KMS-11 (cell line): ENCODE data around the gene LRRC37A3.
"Not testable (repeated sequence)": the region's sequence is repeated elsewhere in the genome, so short reads cannot be mapped to it uniquely, and the experiment has no call there.

Experiments used
- H2AFZ ChIP-seq: fragments of 200-600 bp; sonication (generic); 2 replicates; pipeline ENCODE4 v1.6.1; 2016; ENCODE audit warnings: antibody characterized with exemption, mixed run types, low read depth
- H3K27ac ChIP-seq: fragments of 200-600 bp; sonication (generic); 2 replicates; pipeline ENCODE4 v1.6.1; 2016; ENCODE audit warnings: mild to moderate bottlenecking, mixed run types
- H3K27me3 ChIP-seq: fragments of 200-600 bp; sonication (generic); 2 replicates; pipeline ENCODE4 v1.6.1; 2017; ENCODE audit warnings: mild to moderate bottlenecking, low read depth, mixed run types, moderate library complexity; ENCODE audit not compliant: insufficient read depth
- H3K36me3 ChIP-seq: fragments of 200-600 bp; sonication (generic); 2 replicates; pipeline ENCODE4 v1.6.1; 2017; ENCODE audit warnings: mild to moderate bottlenecking, mixed run types; ENCODE audit not compliant: insufficient read depth
- H3K4me1 ChIP-seq: fragments of 200-600 bp; sonication (generic); 2 replicates; pipeline ENCODE4 v1.6.1; 2016; ENCODE audit warnings: mild to moderate bottlenecking, low read depth, mixed run types; ENCODE audit not compliant: poor library complexity, severe bottlenecking
- H3K4me2 ChIP-seq: fragments of 200-600 bp; sonication (generic); 2 replicates; pipeline ENCODE4 v1.7.0; 2016; ENCODE audit warnings: mild to moderate bottlenecking, mixed run types
- H3K4me3 ChIP-seq: fragments of 200-600 bp; sonication (generic); IDR thresholded peaks from 2 replicates; pipeline ENCODE4 v1.6.1; 2017; ENCODE audit warnings: low read depth, low read length, mixed read lengths; ENCODE audit not compliant: insufficient read depth
- H3K79me2 ChIP-seq: fragments of 200-600 bp; sonication (generic); 2 replicates; pipeline ENCODE4 v1.6.1; 2016; ENCODE audit warnings: low read depth, mixed run types; ENCODE audit not compliant: insufficient read depth
- H3K9ac ChIP-seq: fragments of 200-600 bp; sonication (generic); 2 replicates; pipeline ENCODE4 v1.6.1; 2016; ENCODE audit warnings: mild to moderate bottlenecking, mixed run types
- H4K20me1 ChIP-seq: fragments of 200-600 bp; sonication (generic); 2 replicates; pipeline ENCODE4 v1.6.1; 2016; ENCODE audit warnings: mild to moderate bottlenecking, mixed run types; ENCODE audit not compliant: insufficient read depth
- CTCF ChIP-seq: fragments of 200-600 bp; sonication (generic); conservative IDR thresholded peaks from 2 replicates; pipeline ENCODE4 v1.6.1; 2017; ENCODE audit warnings: low read depth, mild to moderate bottlenecking, antibody characterized with exemption, low read length, moderate library complexity, mixed read lengths

LRRC37A3 gene

DNA sequence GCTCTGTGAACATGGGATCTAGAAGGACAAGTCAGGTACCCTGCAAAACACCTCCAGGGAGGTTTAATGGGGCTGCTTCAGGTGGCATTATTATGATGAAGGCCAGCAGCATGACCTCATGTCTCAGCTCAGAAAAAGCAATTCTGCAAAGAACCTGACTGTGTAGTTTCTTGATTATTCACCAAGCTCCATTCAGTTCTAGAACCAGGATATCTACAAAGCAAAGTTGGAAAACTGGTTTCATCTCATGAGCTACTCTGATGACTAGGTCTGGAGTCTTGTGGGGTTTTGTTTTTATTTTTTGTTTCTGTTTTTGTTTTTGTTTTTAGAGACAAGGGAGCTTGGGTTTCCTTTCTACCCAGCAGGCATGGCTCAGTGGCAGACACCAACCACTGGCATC lies 19.0 kb upstream of the LRRC37A3 start:
- no peak overlapping the region for H3K27ac ChIP-seq
- no peak overlapping the region for H2AFZ ChIP-seq
- no peaks in the 10 kb centered on the region for H3K27me3 ChIP-seq
- no peak overlapping the region for H3K4me2 ChIP-seq
- no peaks in the 10 kb centered on the region for H3K4me1 ChIP-seq
- H3K9ac ChIP-seq, result no peak overlapping the region
- TF ChIP-seq CTCF, result no peak
- no peaks in the 10 kb centered on the region for H3K79me2 ChIP-seq
- no peaks in the 10 kb centered on the region for H3K36me3 ChIP-seq
- H3K4me3 ChIP-seq, result no peak overlapping the region
- H4K20me1 ChIP-seq, result no peaks in the 10 kb centered on the region

- H3K4me2 ChIP-seq, result no peak overlapping the region
- no peak for TF ChIP-seq CTCF
- no peak overlapping the region for H3K27ac ChIP-seq
- H3K27me3 ChIP-seq, result no peaks in the 10 kb centered on the region
- no peak overlapping the region for H3K9ac ChIP-seq
- no peaks in the 10 kb centered on the region for H3K4me1 ChIP-seq
- H4K20me1 ChIP-seq, result no peaks in the 10 kb centered on the region
- no peaks in the 10 kb centered on the region for H3K79me2 ChIP-seq
- no peak overlapping the region for H3K4me3 ChIP-seq
- no peaks in the 10 kb centered on the region for H3K36me3 ChIP-seq
- no peak overlapping the region for H2AFZ ChIP-seq
These were observed 16.8 kb upstream of the LRRC37A3 start for GRCh38 chr17:64936117-64936516.

DNA sequence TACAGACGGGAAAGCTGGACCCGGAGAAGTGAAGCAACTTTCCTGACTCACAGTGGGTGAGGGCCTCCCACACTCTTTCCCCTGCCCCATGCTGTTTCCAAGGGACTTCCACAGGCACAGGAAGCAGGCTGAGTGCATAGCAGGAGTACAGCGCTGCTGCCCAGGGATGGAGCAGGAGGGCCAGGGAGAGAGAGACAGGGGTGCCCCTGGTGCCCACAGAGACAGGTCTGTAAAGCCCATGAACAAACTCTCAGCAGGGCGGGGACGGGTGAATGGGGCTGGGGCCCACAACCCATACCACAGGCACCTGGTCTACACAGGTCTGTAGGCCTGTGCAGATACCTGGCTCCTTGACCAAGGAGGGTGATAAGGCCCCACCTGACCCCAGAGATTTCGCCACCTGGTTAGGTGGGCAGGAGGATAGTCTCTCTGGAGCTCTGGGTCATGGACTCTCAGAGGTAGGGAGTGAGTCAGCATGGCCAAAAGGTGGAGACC lies 15.1 kb upstream of the LRRC37A3 start:
- not testable (repeated sequence) for H3K4me2 ChIP-seq, H3K27ac ChIP-seq, H3K27me3 ChIP-seq, H3K36me3 ChIP-seq, H2AFZ ChIP-seq, H4K20me1 ChIP-seq, H3K79me2 ChIP-seq, H3K4me3 ChIP-seq, H3K4me1 ChIP-seq, H3K9ac ChIP-seq

GRCh38 chr17:64932850-64933249 lies 13.6 kb upstream of the LRRC37A3 start:
- not testable (repeated sequence) for H3K9ac ChIP-seq, H3K27me3 ChIP-seq, H3K4me1 ChIP-seq, H4K20me1 ChIP-seq, H3K79me2 ChIP-seq, H3K4me2 ChIP-seq, H3K4me3 ChIP-seq, H3K36me3 ChIP-seq, H3K27ac ChIP-seq, H2AFZ ChIP-seq

- H4K20me1 ChIP-seq, H2AFZ ChIP-seq, H3K9ac ChIP-seq: not testable (repeated sequence)
These were observed 11.1 kb upstream of the LRRC37A3 start for GRCh38 chr17:64930374-64930773.

DNA sequence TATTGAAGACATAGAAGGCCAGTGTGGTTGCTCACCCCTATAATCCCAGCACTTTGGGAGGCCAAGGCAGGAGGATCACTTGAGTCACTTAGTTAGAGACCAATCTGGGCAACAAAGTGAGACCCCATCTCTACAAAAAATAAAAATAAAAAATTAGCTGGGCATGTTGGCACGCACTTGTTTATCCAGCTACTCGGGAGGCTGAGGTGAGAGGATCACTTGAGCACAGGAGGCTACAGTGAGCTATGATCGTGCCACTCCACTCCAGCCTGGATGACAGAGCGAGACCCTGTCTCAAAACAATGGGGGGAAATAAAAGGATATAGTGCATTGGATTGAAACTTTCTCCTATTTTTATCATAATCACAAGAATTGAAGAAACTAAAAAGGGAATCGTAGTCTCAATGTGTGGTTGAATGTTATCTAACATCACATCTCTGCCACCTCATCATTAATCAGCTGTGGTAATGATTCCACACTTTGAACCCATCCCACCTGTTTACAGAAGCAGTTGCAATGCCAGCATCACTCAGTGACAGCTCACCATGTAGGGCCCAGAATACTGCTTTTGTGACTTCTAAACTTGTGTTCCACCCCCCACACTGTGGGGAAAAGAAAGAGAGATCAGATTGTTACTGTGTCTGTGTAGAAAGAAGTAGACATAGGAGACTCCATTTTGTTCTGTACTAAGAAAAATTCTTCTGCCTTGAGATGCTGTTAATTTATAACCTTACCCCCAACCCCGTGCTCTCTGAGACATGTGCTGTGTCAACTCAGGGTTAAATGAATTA lies 10.3 kb upstream of the LRRC37A3 start:
- not testable (repeated sequence) for H3K36me3 ChIP-seq, H3K27me3 ChIP-seq, H3K4me2 ChIP-seq, H3K27ac ChIP-seq, H3K4me1 ChIP-seq, H2AFZ ChIP-seq, H3K9ac ChIP-seq, H3K4me3 ChIP-seq, H4K20me1 ChIP-seq, H3K79me2 ChIP-seq

More at GRCh38 chr17:64930374-64930773, 11.1 kb upstream of the LRRC37A3 start:
- not testable (repeated sequence) for H3K27ac ChIP-seq, H3K4me1 ChIP-seq, H3K4me2 ChIP-seq, H3K27me3 ChIP-seq, H3K79me2 ChIP-seq, H3K36me3 ChIP-seq, H3K4me3 ChIP-seq

DNA sequence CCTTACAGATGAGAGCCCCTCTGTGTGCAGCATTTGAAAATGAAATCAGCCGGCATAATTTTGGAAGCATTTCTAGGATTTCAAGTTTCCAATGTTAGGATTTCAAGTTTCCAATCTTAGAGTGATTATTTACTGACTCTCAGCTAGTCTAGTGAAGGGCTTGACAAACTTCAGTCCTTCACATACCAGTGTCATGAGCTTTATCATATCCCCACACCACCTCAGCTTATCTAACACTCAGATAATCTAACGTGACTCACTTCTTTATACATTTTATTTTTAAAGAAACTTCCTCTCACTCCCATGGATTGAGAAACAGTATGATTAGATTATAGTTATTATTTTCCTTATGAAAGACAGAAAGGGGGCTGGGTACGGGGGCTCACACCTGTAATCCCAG lies 9.4 kb upstream of the LRRC37A3 start:
- H3K4me3 ChIP-seq, H3K4me1 ChIP-seq, H3K9ac ChIP-seq, H3K27me3 ChIP-seq, H2AFZ ChIP-seq, H3K36me3 ChIP-seq, H3K79me2 ChIP-seq, H3K4me2 ChIP-seq, H3K27ac ChIP-seq, H4K20me1 ChIP-seq: not testable (repeated sequence)
